Activated CD4-positive, alpha-beta T cell treated with anti-CD3 and anti-CD28 coated beads for 48 hours (primary cell): ENCODE data around the gene DPP9.
A peak's percentile ranks its signal among the peaks of the same experiment; 100 is the strongest.
"Not testable (repeated sequence)": the region's sequence is repeated elsewhere in the genome, so short reads cannot be mapped to it uniquely, and the experiment has no call there.

ENCODE experiments used
- DNase-seq: peaks from one replicate; pipeline ENCODE4 v3.0.0-alpha.2; 2020

DPP9 gene

DNA sequence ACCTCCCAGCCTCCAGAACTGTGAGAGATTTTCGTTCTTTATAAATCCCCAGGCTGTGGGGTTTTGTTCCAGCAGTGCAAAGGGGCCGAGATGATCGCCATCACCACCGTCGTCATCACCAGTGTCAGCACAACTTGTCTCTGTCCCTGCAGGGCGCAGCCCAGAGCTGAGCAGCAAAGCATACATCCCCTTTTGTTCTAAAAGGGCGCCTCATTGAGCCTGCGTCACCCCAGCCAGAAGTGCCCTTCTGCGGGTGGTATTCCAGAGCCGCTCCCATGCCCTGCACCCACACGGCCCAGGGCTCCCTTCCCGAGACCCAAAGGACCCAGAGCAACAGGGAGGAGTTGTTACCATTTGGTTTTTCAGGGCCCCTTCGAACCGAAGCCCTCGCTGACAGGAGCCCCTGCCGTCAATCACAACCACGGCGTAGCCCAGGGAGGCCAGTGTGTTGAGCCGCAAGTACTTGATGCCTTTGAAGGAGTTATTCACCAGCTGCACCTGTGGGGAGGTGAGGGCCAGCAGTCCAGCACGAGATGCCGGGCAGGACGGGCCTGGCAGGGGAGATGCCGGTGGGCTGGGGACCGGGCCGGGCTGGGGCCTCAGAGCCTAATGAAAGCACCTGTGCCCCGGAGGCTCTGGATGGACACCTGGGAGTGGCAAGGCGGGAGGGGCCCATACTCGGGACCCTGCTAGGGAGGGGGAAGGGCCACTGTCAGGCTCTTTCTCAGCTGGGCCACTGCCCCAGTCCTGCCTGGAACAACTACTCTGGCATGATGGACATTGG, 39.1 kb downstream of the DPP9 start:
- DNase-seq, result no peak

DNA sequence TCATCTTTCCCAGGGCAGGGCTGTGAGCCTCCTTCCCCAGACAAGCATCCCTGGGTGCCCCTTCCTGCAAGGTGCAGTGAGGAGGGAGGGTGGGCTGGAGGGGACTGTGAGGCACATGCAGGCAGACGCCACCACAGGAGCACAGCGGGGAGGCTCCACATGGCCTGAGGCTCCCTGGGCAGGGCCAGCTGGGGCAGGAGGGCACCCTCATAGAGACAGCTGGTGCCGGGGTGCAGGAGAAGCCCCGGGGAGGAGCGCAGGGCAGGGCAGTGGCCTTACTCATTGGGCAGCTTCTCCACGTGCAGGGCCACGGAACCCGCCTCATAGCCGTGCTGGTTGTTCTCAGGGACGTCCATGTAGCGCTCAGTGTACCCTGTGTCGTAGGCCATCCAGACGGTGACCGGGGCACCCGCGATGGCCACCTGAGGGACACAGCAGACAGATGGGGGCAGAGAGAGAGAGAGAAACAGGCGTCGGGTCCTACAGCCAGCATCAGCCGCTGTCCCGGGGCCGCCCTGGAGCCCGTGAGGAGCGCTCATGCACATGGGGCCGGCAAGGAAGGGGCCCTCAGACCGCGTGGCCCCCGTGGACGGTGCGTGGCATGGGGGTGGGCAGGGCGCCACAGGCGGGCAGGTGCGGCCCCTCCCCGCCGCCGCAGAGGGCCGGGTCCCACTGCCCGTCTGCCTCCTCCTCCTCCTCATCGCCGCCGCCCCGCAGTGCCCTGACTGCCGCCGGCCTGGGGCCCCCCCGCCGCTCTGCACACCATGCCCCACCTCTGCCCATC, 41.0 kb downstream of the DPP9 start:
- no peak for DNase-seq

DNA sequence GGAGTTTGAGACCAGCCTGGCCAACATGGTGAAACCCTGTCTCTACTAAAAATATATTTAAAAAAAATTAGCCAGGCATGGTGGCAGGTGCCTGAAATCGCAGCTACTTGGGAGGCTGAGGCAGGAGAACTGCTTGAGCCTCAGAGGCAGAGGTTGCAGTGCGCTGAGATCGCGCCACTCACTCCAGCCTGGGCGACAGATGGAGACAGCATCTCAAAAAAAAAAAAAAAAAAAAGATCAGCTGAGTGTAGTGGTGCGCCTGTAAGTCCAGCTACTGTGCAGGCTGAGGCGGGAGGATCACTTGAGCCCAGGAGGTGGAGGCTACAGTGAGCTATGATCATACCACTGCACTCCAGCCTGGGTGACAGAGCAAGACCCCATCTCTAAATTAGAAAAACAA, 43.6 kb downstream of the DPP9 start:
- not testable (repeated sequence) for DNase-seq

DNA sequence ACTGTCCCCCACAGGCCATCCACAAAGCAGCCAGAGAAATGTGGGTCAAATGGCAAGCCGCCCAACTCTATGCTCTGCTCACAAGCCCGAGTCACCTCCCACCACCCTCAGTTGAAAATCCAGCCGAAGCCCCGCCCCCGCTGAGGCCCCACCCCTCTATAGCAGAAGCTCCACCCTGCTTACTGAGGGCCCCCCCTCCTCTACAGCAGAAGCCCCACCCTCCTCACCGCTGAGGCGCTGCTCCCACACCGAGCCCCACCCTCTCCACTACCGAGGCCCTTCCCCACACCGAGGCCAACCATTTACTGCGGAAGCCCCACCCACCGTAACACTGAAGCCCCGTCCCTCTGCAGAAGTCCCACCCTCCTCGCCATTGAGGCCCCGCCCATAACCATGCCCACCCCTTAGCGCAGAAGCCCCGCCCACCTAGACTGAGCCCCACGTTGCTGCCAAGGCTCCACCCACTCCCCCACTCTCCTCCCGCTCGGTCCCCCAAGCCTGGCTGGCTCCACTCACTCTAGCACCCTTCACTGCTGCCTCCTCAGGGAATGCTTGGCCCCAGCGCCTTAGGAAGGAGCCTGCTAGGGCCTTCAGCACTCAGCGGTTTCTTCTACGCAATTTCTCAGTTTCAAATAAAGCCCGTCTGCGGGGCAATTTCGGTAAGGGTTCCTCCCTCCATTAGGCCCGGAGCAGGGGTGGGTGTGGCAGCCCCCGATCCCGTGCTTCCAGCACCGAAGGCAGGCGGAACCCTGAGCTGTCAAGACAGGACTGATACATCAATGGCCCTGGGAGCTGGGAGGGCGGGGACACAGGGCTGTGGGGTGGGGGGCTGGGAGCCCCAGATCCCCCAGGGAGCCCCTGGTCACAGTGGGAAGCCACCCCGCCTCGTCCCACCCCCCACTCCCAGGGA, 44.5 kb downstream of the DPP9 start:
- DNase-seq, result peak; percentile 41

DNA sequence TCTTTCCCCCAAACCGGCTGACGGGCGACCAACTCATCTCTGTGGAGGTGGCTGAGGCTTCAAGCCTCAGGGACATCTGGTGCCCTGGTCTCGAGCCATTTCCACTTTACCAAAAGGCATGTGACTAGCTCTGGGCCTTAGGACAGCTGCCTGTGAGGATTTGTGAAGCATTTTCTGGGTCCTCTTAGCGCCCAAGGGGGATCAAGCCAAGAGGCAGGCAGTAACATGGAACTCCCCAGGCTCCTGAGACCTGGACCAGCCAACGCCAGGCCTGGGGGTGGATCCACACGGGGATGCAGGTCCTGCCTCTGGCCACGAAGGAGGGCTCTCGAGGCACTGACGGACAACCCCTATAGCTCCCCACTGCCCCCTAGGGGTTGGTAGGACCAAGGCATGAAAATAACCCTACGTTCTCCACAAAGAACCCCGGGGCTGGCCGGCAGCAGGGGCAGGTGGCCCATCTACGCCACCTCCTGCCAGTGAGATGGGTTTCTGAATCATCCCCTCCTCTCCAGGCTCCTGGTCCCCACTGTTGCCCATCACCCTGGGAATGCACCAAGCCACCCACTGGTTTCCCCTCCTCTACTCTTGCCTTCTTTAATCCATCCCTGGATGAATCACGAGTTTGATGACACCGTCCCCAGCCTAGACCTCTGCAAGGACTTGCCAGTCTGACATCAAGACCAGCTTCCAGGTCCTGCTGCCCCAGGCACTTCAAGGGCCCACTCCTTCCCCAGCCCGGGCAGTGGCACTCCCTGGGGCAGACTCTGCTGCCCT, 46.5 kb downstream of the DPP9 start:
- DNase-seq, result peak; percentile 54

GRCh38 chr19:4675346-4675745, 48.3 kb downstream of the DPP9 start:
- no peak for DNase-seq

DNA sequence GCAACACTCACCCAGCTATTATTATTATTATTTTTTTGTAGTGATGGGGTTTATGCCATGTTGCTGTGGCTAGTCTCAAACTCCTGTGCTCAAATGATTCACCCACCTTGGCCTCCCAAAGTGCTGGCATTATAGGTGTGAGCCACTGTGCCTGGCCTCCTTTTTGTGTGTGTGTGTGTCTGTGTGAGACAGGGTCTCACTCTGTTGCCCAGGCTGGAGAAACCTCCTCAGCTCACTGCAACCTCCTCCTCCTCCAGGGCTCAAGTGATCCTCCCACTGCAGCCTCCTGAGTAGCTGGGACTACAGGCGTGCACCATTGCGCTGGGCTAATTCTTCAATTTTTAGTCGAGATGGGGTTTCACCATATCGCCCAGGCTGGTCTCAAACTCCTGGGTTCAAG, 49.9 kb downstream of the DPP9 start:
- no peak for DNase-seq

DNA sequence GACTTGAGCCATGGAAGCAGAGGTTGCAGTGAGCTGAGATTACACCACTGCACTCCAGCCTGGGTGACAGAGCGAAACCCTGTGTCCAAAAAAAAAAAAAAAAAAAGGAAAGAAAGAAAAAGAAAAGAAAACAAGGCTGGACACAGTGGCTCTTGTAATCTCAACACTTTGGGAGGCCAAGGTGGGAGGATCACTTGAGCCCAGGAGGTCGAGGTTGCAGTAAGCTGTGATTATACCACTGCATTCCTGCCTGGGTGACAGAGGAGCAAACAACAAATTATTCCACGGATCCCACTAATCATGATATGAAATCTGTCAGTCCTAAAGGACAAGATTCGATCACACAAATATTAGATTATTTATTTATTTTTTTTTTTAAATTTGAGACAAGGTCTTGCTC, 50.4 kb downstream of the DPP9 start:
- no peak for DNase-seq

DNA sequence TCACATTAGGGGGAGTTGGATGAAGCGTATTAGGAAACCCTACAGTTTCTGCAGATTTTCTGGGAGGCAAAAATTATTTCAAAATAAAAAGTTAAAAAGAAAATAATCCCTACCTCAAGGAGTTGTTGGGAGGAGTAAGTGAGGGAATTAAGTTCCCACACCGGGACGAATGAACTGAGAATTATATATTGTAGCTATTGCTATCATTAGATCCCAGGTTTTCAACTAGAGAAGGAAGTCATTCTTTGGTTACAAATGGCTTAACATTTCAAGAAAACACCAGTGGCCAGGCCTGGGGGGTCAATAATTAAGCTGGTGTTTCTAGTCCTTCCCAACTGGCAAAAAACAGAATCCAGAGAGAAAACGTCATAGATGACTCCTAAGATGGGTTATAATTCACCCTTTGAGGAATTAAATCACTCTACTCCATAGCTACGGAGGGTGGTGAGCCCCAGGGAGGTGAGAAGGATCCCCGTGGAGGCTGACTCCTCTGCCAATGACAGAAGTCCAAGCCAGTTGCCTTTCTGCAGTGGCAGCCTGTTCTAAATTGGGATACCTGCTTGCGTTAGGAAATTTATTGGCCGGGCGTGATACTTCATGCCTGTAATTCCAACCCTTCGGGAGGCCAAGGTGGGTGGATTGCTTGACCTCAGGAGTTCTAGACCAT, 52.3 kb downstream of the DPP9 start:
- DNase-seq, result no peak

DNA sequence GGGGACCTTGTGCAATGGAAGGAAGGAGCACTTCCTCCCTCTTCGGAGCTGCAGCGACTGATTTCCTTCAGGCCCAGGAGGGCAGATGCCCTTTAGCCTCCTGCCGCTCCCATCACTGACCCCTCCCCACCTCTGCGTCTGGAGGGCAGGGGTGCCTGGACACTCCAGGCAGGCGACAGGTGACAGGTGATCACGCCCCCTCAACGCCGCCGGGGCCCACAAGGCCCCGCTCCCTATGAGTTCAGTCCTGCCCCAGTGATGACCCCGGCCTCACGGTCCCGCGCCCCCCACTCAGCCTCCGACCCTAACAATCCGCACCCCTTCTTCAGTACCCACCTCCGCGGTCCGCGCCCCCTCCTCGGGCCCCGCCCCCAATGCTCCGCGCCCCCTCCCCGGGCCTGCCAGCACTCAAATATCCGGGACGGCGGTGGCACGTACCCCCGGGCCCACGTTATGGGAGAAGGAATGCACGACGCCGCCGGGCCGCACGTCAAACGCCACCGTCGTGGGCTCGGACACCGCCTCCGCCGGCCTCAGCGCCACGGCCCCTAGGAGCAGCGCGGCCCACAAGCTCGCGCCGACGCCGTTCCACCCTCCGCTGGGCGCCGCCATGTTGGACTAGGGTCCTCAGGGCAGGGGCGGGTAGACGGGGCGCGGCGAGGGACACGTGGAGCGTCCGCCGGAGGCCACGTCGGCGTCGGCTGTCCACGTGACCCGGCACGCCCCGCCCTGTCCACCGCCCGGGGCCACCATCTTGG, 53.7 kb downstream of the DPP9 start, which contains the start of gene MYDGF:
TSS of gene MYDGF (minus strand) at position 620 of the 758 bp plus-strand sequence. CDS start at position 612, 8 bp downstream.
- DNase-seq, result peak; percentile 97

DNA sequence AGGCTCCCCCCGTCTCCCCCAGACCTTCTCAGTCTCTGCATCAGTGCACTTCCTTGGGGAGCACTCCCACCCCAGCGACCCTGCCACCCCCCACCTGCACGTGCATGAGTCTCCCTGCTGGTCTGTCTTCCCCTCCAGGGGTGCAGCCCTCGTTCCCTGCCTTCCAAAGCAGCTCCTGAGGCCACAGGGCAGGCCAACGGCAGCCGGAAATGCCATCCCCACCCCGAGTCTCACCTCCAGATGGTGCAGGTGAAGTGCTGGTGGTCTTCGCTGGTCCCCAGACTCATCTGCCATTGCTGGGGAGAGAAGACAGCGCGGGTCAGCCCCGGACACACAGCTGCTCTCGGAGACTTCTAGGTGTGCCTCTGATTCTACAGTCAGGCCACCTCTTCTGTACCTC, 59.0 kb downstream of the DPP9 start:
- no peak for DNase-seq

GRCh38 chr19:4662812-4663211, 60.8 kb downstream of the DPP9 start:
- DNase-seq, result no peak

DNA sequence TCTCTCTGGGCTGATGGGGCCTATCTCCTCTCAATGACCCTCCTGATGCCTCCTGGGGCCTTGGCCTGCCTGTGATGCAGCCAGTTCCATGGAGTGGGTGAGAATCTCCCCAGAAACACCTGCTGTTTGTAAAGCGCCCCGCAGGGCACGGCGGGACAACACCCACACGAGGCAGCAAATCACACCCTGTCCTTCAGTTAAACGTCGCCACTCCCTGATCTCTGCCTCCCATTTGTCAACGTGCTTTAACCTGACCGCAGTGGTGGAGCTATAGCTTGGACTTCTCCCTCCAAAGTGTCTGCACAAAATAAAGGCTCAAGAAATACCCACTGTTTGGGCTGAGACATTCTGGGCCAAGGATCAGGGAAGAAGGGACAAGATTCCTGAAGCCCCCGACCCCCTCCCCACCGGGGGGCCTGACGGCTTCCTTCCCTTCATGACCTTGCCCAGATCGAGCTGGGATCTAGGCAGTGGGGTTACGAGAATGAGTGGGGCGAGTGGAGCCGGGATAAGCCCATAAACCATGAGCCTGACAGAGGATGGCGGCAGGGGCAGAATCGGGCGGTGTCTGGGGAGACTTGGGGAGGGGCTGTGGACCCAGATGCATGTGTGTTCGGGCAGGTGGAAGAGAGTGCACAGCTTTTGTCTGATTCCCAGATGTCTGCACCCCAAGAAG, 61.5 kb downstream of the DPP9 start:
- no peak for DNase-seq

- no peak for DNase-seq
Measured at GRCh38 chr19:4660993-4661392, 62.6 kb downstream of the DPP9 start.

- no peak for DNase-seq
Measured at GRCh38 chr19:4660181-4660791, 63.4 kb downstream of the DPP9 start.

GRCh38 chr19:4657835-4658234, 65.8 kb downstream of the DPP9 start:
- DNase-seq, result no peak

DNA sequence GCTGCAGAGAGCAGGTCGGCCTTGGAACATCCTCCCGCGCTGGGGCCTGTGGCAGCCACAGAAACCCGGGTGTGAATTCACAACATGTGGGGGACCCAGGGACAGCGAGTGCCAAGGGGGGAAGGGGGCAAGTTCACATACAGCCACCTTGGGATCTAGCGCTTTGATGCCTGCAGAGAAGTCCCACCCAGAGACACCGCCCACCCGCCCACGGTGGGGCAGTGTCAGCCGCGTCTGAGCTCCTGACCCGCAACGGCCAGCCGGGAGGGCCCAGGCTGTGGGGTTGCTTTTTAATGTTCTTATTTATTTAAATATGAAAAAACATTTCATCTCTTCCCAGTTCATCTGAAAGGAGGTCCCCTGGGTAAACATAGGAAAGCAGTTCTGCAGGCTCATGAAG, 66.4 kb downstream of the DPP9 start:
- DNase-seq, result no peak

DNA sequence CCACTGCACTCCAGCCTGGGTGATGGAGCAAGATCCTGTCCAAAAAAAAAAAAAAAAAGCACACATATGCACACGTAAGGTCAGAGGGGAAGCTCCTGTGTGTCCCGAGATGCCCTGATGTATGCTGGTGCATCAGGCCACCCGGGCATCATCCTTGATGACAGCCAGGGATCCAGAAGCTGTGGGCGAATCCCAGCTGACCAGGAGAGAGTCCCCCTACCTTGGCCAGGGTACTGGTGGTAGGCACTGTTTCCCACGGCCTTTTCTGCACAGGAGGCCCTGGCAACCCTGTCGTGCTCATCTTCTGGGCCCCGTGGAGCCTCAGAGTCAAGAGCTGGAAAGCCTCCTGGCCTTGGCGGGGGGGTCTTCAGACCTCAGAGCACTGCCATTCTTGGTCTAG, 67.5 kb downstream of the DPP9 start:
- no peak for DNase-seq

DNA sequence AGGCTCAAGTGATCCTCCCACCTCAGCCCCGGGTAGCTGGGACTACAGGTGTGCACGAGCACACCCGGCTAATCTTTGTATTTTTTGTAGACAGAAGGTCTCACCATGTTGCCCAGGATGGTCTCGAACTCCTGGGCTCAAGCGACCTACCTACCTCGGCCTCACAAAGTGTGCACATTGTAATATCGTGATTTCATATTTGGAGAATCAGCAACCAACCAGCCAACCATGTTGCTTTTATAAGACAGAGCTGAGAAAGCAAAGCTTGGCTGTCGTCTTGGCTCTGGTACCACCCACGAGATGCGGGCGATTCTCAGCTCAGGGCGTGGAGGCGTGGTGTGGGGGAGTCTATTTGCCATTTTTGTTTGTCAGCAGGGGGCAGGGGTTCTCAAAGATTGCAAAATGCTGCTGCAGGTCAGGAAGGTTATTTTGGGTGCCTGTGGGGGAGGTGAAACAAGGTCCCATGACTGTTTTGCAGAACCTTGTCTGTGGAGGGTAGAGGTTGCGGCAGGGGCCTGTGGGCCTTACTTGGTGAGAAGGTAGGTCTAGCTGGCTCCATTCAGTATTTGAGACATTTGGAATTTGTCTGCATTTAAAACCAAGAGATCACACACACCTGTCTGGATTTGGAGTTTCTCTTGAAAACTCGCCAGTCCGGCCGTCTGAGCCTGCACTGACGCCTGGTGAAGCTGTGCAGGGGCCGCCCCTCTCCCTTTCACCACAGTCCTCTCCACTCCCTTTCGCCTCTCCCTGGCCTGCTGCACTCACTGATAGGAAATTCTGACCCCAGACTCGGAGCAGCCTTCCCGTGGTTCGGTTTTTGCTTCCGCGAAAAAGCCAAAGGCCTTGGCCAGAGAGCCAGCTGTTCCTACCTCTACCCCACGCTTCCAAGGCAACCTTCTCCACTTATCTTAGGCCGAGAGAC, 68.9 kb downstream of the DPP9 start:
- no peak for DNase-seq
